OCI-LY1 (cell line): Measurements from ENCODE around the gene SDK1.

ENCODE experiments used
- H2AFZ ChIP-seq: fragments of 200-600 bp; sonication (generic), shearing (Covaris generic); 2 replicates; pipeline ENCODE4 v1.6.0; 2014; ENCODE audit warnings: antibody characterized with exemption, mild to moderate bottlenecking, low read length
- H3F3A ChIP-seq: fragments of 200-600 bp; sonication (generic), shearing (Covaris generic); 2 replicates; pipeline ENCODE4 v1.6.0; 2014; ENCODE audit warnings: mild to moderate bottlenecking, antibody characterized with exemption, low read length, moderate library complexity; ENCODE audit not compliant: insufficient read depth
- H3K27ac ChIP-seq: fragments of 200-600 bp; sonication (generic); 2 replicates; pipeline ENCODE4 v1.5.1; 2014; ENCODE audit warnings: low read length, mixed run types, mild to moderate bottlenecking, low read depth; ENCODE audit not compliant: poor library complexity, severe bottlenecking
- H3K27me3 ChIP-seq: fragments of 200-600 bp; sonication (generic); 2 replicates; pipeline ENCODE4 v1.6.0; 2014; ENCODE audit warnings: antibody characterized with exemption, mild to moderate bottlenecking, low read length, moderate library complexity; ENCODE audit not compliant: insufficient read depth
- H3K36me3 ChIP-seq: fragments of 200-600 bp; sonication (generic); 2 replicates; pipeline ENCODE4 v1.6.1; 2014; ENCODE audit warnings: mild to moderate bottlenecking, antibody characterized with exemption, low read length, moderate library complexity, mixed read lengths; ENCODE audit not compliant: insufficient read depth
- H3K4me1 ChIP-seq: fragments of 200-600 bp; sonication (generic); 2 replicates; pipeline ENCODE4 v1.5.1; 2014; ENCODE audit warnings: mild to moderate bottlenecking, low read length, moderate library complexity; ENCODE audit not compliant: insufficient read depth, severe bottlenecking
- H3K4me2 ChIP-seq: fragments of 200-600 bp; sonication (generic), shearing (Covaris generic); 2 replicates; pipeline ENCODE4 v1.6.1; 2014; ENCODE audit warnings: low read length
- H3K4me3 ChIP-seq: fragments of 200-600 bp; sonication (generic); 2 replicates; pipeline ENCODE4 v1.5.1; 2014; ENCODE audit warnings: low read length, low read depth, mild to moderate bottlenecking, mixed read lengths; ENCODE audit not compliant: poor library complexity, severe bottlenecking
- H3K79me2 ChIP-seq: fragments of 200-600 bp; shearing (Covaris generic); 2 replicates; pipeline ENCODE4 v1.6.1; 2016; ENCODE audit warnings: mixed run types, low read length, mixed read lengths; ENCODE audit not compliant: insufficient read depth
- H3K9ac ChIP-seq: fragments of 200-600 bp; sonication (generic), shearing (Covaris generic); 2 replicates; pipeline ENCODE4 v1.6.1; 2014; ENCODE audit warnings: mild to moderate bottlenecking, low read length, mixed read lengths
- H3K9me2 ChIP-seq: fragments of 200-600 bp; sonication (generic), shearing (Covaris generic); 2 replicates; pipeline ENCODE4 v1.6.1; 2014; ENCODE audit warnings: low read depth, mild to moderate bottlenecking, low read length, mixed read lengths
- H3K9me3 ChIP-seq: fragments of 200-600 bp; shearing (Covaris generic); 2 replicates; pipeline ENCODE4 v1.6.1; 2014; ENCODE audit warnings: low read length, mixed read lengths
- H4K20me1 ChIP-seq: fragments of 200-600 bp; sonication (generic), shearing (Covaris generic); 2 replicates; pipeline ENCODE4 v1.6.0; 2016; ENCODE audit warnings: mild to moderate bottlenecking, low read length; ENCODE audit not compliant: insufficient read depth
- EZH2 ChIP-seq: fragments of 200-600 bp; sonication (generic), shearing (Covaris generic); IDR thresholded peaks from 2 replicates; pipeline ENCODE4 v1.8.0; 2017; ENCODE audit warnings: borderline replicate concordance, mixed run types, mild to moderate bottlenecking, antibody characterized with exemption, low read length, moderate library complexity, mixed read lengths
- TF ChIP-seq, protein P1 (sequence below): fragments of 200-600 bp; sonication (generic), shearing (Covaris generic); IDR thresholded peaks from 2 replicates; pipeline ENCODE4 v1.5.1; 2017; ENCODE audit warnings: mild to moderate bottlenecking, antibody characterized with exemption, low read length, moderate library complexity, mixed read lengths

SDK1 gene

DNA sequence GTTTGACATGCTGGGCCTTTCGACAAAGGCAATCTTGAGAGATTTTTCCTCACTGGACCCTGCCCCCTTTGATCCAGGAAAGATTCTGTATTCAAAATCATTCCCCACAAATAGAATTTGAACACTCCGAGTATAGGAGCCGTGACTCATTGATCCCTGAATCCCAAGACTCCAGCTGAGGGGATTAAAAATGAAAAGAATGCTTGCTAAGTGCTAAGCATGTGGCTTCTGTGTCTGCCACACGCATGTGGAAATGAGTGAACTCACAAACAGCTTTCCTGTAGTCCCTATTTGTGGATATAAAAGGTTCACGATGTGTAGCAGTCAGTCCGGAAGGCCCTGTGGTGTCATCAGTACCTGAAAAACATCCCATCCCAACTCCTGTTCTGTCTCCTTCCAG, 674.3 kb downstream of the SDK1 start:
- Histone ChIP-seq H2AFZ (no peak overlapping the region), H3K79me2 (no peaks in the 10 kb centered on the region), H4K20me1 (no peaks in the 10 kb centered on the region), H3K9me3 (no peaks in the 10 kb centered on the region), H3K4me1 (no peaks in the 10 kb centered on the region), H3K4me2 (no peak overlapping the region), H3K27ac (no peak overlapping the region), H3K27me3 (no peaks in the 10 kb centered on the region), H3F3A (no peaks in the 10 kb centered on the region), H3K9me2 (no peaks in the 10 kb centered on the region), H3K36me3 (peaks cover 28% of the 10 kb centered on the region), H3K4me3 (no peak overlapping the region), H3K9ac (no peak overlapping the region)
- TF ChIP-seq, protein P1, sequence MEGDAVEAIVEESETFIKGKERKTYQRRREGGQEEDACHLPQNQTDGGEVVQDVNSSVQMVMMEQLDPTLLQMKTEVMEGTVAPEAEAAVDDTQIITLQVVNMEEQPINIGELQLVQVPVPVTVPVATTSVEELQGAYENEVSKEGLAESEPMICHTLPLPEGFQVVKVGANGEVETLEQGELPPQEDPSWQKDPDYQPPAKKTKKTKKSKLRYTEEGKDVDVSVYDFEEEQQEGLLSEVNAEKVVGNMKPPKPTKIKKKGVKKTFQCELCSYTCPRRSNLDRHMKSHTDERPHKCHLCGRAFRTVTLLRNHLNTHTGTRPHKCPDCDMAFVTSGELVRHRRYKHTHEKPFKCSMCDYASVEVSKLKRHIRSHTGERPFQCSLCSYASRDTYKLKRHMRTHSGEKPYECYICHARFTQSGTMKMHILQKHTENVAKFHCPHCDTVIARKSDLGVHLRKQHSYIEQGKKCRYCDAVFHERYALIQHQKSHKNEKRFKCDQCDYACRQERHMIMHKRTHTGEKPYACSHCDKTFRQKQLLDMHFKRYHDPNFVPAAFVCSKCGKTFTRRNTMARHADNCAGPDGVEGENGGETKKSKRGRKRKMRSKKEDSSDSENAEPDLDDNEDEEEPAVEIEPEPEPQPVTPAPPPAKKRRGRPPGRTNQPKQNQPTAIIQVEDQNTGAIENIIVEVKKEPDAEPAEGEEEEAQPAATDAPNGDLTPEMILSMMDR = no peak
- no peak for TF ChIP-seq EZH2

GRCh38 chr7:3977391-3977790, 676.3 kb downstream of the SDK1 start:
- Histone ChIP-seq H4K20me1 (no peaks in the 10 kb centered on the region), H2AFZ (no peak overlapping the region), H3K79me2 (no peaks in the 10 kb centered on the region), H3K4me1 (no peaks in the 10 kb centered on the region), H3K27ac (no peak overlapping the region), H3K9me3 (no peaks in the 10 kb centered on the region), H3K9ac (no peak overlapping the region), H3F3A (no peaks in the 10 kb centered on the region), H3K4me3 (no peak overlapping the region), H3K9me2 (no peaks in the 10 kb centered on the region), H3K4me2 (no peak overlapping the region), H3K27me3 (no peaks in the 10 kb centered on the region), H3K36me3 (peaks cover 18% of the 10 kb centered on the region)
- TF ChIP-seq, protein P1 = no peak

GRCh38 chr7:3978839-3979238, 677.8 kb downstream of the SDK1 start:
- no peaks in the 10 kb centered on the region for H3K9me2 ChIP-seq

More at GRCh38 chr7:3978839-3979238, 677.8 kb downstream of the SDK1 start:
- Histone ChIP-seq H3K9me3 (no peaks in the 10 kb centered on the region), H3K27ac (no peak overlapping the region), H3K27me3 (no peaks in the 10 kb centered on the region), H3K9ac (no peak overlapping the region), H3K4me2 (no peak overlapping the region), H3K79me2 (no peaks in the 10 kb centered on the region), H4K20me1 (no peaks in the 10 kb centered on the region), H3K36me3 (peaks cover 18% of the 10 kb centered on the region), H3K4me3 (no peak overlapping the region), H3K4me1 (no peaks in the 10 kb centered on the region), H3F3A (no peaks in the 10 kb centered on the region), H2AFZ (no peak overlapping the region)
- TF ChIP-seq, protein P1 = no peak
- no peak for TF ChIP-seq EZH2
